Activated effector memory CD4-positive, alpha-beta T cell treated with Interleukin-2 at 50 U/mL for 16 hours (primary cell): ENCODE measurements around the gene AMDHD1.
A peak's percentile ranks its signal among the peaks of the same experiment; 100 is the strongest.

Experiments
- DNase-seq: peaks from one replicate; pipeline ENCODE4 v3.0.0-alpha.2; 2020

AMDHD1 gene, protein sequence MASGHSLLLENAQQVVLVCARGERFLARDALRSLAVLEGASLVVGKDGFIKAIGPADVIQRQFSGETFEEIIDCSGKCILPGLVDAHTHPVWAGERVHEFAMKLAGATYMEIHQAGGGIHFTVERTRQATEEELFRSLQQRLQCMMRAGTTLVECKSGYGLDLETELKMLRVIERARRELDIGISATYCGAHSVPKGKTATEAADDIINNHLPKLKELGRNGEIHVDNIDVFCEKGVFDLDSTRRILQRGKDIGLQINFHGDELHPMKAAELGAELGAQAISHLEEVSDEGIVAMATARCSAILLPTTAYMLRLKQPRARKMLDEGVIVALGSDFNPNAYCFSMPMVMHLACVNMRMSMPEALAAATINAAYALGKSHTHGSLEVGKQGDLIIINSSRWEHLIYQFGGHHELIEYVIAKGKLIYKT

DNA sequence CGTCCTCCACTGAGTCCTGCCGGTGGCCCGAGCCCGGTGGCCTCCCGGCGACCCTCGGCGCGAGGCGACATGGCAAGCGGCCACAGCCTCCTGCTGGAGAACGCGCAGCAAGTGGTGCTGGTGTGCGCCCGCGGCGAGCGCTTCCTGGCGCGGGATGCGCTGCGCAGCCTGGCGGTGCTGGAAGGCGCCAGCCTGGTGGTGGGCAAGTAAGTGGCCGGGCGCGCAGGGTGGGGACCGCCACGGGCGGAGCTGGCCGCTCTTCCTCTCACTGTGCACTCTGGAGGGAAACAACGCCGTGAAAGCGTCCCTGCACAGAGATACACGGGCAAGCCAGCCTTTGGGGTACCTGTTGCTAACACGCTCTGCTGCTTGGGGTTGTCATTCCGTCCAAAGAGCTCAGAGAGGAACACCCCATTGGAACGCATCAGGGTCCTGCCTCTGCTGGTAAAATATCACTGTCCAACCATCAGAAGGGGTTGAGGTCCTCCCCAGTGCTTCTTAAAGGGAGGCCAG is at the start of gene AMDHD1:
Gene AMDHD1, plus strand, starts transcription at position 2 of the 513 bp plus-strand sequence. Its CDS starts 68 bp downstream, at position 70.
- DNase-seq: peak; percentile 50

DNA sequence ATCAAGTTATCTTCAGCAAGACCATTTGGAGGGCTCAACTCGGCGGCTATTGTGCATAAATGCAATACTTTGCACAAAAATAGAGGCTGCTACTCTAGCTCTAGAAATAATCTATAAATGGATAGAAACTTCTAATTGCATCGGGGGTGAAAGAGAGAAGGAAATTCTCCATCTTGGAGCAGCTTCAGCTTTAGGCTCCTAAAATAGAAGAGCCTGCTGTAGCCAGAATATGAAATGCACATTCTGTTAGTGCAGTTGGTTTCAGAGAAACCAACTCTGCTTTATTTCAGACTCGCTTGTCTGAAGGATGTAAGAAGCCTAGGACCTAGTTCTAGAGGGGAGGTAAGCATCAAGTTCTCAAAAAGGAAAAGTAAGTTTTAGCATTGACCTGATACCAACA is 46.3 kb upstream of the AMDHD1 start:
- DNase-seq: no peak

DNA sequence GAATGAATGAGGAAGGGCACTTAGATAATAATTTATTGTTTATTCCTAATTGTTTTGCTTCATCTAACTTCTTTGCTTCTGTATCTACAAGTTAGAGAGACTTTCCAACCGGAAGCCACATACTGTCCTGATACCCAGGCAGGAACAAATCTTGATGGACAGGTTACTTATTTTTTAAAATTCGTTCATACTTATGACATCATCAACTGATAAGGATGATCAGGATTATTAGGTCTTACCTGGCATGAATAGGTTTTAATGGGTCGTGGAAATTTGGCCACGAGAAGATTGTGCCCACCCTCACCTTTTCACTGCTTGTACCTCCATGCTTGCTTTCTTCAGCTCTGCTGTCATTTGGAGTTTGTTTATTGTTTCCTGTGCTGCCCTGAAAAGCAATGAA is 45.0 kb upstream of the AMDHD1 start:
- no peak for DNase-seq

DNA sequence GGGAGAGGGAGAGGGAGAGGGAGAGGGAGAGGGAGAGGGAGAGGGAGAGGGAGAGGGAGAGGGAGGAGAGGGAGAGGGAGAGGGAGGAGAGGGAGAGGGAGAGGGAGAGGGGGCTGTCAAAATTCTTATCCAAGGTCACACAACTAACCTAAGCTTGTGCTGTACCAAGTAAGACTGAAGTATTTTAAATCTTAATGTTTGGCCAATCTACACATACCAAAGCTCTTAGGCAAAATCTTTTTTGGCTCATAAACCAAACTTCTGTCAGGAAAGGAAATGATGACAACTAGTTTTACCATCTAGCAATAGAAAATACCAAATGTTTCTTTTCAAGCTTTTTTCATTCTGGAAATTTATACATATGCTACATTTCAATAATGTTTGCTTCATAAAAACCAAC is 34.6 kb upstream of the AMDHD1 start:
- DNase-seq: no peak

GRCh38 chr12:95909871-95910270 is 33.3 kb upstream of the AMDHD1 start:
- DNase-seq: no peak

DNA sequence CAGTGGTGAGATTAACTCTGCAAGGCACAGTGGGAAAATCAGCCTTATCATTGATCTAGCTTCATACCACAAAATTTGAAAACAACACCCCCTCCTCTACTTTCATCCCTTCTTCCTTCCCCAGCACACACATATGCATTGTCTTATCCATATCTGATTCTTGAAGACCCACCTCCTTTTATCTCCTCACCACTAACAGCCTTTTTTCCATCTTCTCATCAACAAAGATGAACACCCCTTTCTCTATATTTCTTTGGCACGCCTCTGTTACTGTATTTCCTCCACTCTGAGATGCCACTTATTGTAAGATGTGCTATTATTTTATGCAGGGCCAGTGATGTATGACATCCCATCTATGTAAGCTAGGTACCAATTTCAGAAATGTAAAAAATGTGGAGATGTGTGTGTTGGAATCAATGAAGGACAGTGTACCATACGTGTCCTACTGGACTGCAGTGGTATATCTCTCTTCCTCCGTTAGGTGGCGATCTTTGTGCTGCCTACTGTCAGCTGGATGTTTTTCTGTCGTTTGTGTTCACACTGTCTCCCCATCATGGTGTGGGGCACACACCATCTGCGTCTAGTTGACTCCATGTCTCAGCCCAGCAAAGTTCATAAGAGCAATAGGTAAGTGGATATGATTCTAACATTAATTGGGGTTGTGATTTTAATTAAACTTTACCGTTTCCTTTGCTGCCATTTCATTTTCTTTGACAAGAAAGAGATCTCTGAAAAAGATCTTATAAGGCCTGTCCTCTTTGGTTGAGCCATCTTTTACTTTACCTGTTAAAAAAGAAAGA is 24.7 kb upstream of the AMDHD1 start:
- peak; percentile 9 for DNase-seq

DNA sequence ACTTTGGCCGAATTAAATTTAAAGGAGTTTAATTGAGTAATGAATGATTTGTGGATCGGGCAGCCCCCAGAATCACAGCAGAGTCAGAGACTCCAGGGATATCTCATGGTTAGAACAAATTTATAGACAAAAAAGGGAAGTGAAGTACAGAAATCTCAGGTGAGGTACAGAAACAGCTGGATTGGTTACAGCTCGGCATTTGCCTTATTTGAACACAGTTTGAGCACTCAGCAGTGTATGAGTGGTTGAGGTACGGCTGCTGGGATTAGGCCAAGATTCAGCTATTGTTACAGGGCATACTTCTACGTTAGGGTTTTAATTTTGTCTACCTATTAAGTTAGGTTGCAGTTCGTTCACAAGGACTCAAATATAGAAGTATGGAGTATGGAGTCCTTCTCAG is 24.0 kb upstream of the AMDHD1 start:
- DNase-seq: no peak

DNA sequence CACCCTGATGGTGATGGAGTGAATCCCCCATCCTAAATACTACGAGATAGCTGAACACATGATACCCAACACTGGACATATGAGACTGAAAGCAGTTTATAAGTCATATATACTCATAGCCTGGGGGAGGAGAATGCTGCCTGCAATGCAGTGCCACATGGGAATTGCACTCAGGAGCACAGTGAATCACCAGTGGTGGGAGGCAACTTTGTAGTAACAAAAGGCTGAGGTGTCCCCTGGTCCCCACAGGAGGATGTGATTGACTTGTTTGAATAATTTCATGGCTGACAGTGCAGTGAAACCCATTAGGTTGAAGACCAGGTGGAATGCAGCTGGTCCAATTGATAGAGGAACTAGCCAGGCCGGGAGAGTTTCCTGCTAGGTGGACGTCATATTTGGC is 20.9 kb upstream of the AMDHD1 start:
- no peak for DNase-seq

DNA sequence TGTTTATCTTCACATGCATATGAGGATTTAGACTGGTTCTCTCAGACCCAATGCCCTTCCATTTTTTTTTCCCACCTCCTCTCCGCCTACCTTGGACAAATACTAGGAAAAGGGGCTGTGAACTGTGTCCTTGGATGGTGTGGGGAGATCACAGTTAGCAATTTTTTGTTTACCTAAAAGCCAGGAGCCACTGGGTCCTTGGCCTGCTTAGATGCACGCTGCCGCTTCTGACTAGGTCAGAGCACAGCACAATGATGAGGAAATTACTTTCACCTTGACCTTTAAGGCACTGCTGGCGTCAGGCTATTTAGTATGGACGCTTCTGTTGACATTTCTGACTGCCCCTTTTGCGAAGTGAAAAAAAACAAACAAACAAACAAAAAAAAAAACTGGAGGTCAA is 2.6 kb upstream of the AMDHD1 start:
- no peak for DNase-seq

GRCh38 chr12:95942101-95942523 is 1.0 kb upstream of the AMDHD1 start:
- DNase-seq: no peak

DNA sequence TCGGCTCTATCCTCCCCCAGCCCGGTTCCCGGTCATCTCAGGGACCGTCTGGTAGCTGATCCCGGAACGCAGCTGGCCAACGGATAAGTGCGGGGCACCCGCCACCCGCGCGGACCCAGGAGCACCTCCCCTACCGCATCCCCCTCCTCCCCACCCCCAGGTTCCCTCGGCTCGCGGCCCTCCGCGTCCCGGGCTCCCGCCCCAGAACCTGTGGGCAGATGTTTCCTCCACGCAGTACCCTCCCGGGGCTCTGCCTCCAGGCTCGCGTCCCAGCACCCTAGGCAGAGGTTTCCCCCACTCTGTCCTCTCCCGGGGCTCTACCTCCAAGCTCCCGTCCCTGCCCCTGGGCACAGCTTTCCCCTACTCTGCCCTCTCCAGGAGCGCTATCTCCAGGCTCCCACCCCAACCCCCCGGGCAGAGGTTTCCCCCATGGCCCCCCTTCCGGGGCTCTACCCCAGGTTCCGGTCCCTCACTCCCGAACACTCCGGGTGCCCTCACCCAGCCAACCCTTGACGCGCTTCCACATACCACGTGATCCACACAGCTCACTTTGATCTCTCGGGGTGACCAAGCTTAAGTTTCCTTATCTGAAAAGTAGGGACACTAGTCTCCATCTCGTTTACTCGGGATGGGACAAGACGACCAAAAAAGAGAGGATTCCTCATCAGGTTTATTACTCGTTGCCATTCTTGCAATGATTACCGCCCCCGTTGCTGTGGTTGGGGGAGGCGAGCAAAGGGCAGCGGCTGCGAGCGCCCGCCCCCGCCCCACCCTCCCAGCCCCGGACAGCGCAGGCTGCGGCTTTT is 404 bp upstream of the AMDHD1 start, which contains the start of gene CCDC38:
Gene CCDC38, minus strand, starts transcription at position 91 of the 806 bp plus-strand sequence. CDS start 6,105 bp downstream, outside the sequence.
- peak; percentile 71 for DNase-seq

GRCh38 chr12:95944108-95944704 is 1.1 kb downstream of the AMDHD1 start:
- DNase-seq: no peak

DNA sequence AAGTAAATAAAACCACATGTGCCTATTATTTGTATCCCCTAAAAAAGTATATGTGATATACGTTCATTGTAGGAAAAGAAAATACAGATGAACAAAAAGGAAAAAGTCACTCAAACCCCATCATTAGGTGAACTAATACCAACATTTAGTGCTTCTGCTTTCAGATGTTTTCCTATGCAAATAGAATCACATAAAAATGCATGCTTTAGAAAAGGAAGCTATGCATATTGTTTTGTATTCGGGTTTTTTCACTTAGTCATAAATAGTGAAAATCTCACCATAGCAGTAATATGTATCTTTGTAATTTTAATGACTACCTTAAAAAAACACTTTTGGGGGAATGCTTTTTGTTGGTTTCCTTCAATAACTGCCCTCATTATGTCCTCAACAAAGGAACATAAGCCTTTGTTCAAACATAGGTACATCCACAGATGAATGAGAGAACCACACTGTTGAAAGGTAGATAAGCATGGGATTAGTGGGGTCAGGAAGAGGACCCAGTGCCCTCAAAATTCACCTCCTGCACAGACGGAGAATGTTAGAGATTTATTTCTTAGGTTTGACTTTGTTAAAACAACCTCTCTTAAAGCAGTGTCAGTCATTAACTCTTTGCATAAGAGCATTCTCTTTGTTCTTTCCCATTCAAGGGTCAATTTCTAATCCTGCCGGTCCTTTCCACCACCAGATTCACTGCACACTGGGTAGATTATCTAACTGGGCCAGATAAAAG is 6.5 kb downstream of the AMDHD1 start:
- no peak for DNase-seq

- no peak for DNase-seq
Observed at GRCh38 chr12:95951515-95951914, 8.4 kb downstream of the AMDHD1 start.

DNA sequence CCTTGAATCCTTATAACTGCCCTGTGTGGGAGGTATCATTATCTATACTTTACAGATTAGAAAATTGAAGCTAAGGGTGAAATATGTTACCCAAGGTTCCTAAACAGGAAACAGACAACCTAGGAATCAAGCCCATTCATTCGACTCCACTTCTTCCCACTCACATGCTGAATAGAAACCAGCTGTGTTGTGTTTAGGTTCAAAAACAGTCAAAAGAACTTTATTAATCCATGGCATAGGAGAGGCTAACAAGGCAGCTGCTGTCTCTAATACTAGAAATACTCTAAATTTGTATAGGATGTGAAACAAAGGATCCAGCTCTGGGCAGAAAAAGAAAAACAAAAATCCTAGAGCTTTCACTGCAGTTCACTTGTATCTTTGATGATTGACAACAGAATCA is 9.9 kb downstream of the AMDHD1 start:
- no peak for DNase-seq

GRCh38 chr12:95955549-95956159 is 12.5 kb downstream of the AMDHD1 start:
- no peak for DNase-seq

- no peak for DNase-seq
Observed at GRCh38 chr12:95956557-95957145, 13.5 kb downstream of the AMDHD1 start.

GRCh38 chr12:95959107-95959506 is 16.0 kb downstream of the AMDHD1 start:
- no peak for DNase-seq

DNA sequence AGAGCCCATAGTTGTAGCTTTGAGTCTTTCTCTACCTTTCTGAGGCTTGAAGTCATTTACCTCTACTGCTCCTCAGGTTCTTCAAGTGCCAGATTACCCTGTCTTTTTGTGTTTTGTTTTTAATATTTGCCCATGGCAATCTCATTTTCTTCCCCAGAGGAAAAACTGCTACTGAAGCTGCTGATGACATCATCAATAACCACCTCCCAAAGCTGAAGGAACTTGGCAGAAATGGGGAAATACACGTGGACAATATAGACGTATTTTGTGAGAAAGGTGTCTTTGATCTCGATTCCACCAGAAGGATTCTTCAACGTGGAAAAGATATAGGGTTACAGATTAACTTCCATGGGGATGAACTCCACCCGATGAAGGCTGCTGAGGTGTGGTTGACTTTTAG is 17.1 kb downstream of the AMDHD1 start:
- no peak for DNase-seq

DNA sequence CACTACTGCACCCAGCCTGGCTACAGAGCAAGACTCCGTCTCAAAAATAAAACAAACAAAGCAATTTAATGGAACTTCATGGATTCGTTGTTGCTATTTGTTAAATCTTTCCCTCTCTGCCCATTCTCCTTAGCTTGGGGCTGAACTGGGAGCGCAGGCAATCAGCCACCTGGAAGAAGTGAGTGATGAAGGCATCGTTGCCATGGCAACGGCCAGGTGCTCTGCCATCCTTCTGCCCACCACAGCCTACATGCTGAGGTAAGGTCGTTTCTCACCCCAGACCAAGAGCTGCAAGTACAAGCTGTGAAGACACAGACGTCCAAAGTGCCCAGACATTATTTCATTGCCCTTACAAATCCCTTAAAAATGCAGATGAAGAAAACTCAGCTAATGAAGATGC is 19.1 kb downstream of the AMDHD1 start:
- DNase-seq: no peak

DNA sequence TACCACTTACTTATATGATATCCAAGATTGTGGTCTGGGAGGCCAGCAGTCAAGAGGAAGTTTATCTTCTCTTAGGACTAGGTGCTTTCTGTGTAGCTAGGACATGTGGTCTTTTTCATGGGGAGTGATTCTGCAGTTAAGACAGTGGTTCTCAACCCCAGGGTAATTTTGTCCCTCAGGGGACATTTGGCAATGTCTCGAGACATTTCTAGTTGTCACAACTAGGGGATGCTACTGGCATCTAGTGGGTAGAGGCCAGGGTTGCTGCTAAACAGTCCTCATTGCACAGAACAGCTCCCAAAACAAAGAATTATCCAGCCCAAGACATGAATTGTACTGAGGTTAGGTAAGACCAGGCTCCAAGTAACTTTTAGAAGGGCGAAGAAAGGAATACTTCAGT is 20.0 kb downstream of the AMDHD1 start:
- DNase-seq: no peak
